Hepatocyte (in vitro differentiated cells): Measurements from ENCODE around the gene CCDC179. TPM values are rescaled to one million over a fixed set of nuclear protein-coding genes. Genes with fewer than 3 reads are reported as not detected.

Source experiments
- DNase-seq: peaks from one replicate; pipeline ENCODE4 v3.0.0-alpha.2; 2016; ENCODE audit warnings: low spot score
- H2AFZ ChIP-seq: fragments of 200-600 bp; sonication (generic); 2 replicates; pipeline ENCODE4 v1.6.0; 2016; ENCODE audit warnings: antibody characterized with exemption, mild to moderate bottlenecking
- H3K27ac ChIP-seq: fragments of 200-600 bp; sonication (generic); 2 replicates; pipeline ENCODE4 v1.5.1; 2016; ENCODE audit warnings: mild to moderate bottlenecking
- H3K27me3 ChIP-seq: fragments of 200-600 bp; sonication (generic); 2 replicates; pipeline ENCODE4 v1.6.1; 2016
- H3K36me3 ChIP-seq: fragments of 200-600 bp; sonication (generic); replicated peaks from 2 replicates; pipeline ENCODE4 v1.5.1; 2016; ENCODE audit warnings: low read depth; ENCODE audit not compliant: insufficient read depth
- H3K4me1 ChIP-seq: fragments of 200-600 bp; sonication (generic); 2 replicates; pipeline ENCODE4 v1.5.1; 2016; ENCODE audit warnings: mild to moderate bottlenecking, moderate library complexity; ENCODE audit not compliant: insufficient read depth
- H3K4me2 ChIP-seq: fragments of 200-600 bp; sonication (generic); 2 replicates; pipeline ENCODE4 v1.6.0; 2016
- H3K4me3 ChIP-seq: fragments of 200-600 bp; sonication (generic); 2 replicates; pipeline ENCODE4 v1.5.1; 2016; ENCODE audit warnings: mild to moderate bottlenecking
- H3K79me2 ChIP-seq: fragments of 200-600 bp; sonication (generic); 2 replicates; pipeline ENCODE4 v1.6.0; 2017; ENCODE audit warnings: mild to moderate bottlenecking
- H3K9me2 ChIP-seq: fragments of 200-600 bp; sonication (generic); replicated peaks from 2 replicates; pipeline ENCODE4 v1.6.0; 2017; ENCODE audit warnings: mild to moderate bottlenecking; ENCODE audit not compliant: insufficient read depth
- H3K9me3 ChIP-seq: fragments of 200-600 bp; sonication (generic); 2 replicates; pipeline ENCODE4 v1.5.1; 2016; ENCODE audit warnings: low read depth, mild to moderate bottlenecking
- H4K20me1 ChIP-seq: fragments of 200-600 bp; sonication (generic); 2 replicates; pipeline ENCODE4 v1.6.0; 2016; ENCODE audit warnings: mild to moderate bottlenecking; ENCODE audit not compliant: insufficient read depth, poor library complexity, severe bottlenecking
- CTCF ChIP-seq: fragments of 200-600 bp; sonication (generic); IDR thresholded peaks from 2 replicates; pipeline ENCODE4 v1.5.1; 2016; ENCODE audit warnings: antibody characterized with exemption, mild to moderate bottlenecking; ENCODE audit not compliant: poor library complexity
- EZH2 ChIP-seq: fragments of 200-600 bp; sonication (generic); IDR thresholded peaks from 2 replicates; pipeline ENCODE4 v1.6.1; 2016; ENCODE audit warnings: antibody characterized with exemption, mild to moderate bottlenecking, borderline replicate concordance
- EZH2phosphoT487 ChIP-seq: fragments of 200-600 bp; sonication (generic); IDR thresholded peaks from one replicate; pipeline ENCODE4 v1.6.1; 2018; ENCODE audit warnings: antibody characterized with exemption, mild to moderate bottlenecking, low read depth, moderate library complexity; ENCODE audit not compliant: unreplicated experiment, severe bottlenecking
- WGBS: methylation state at CpG from one replicate; pipeline ENCODE4 v1.1.6; 2016; ENCODE audit warnings: low lambda C conversion rate; ENCODE audit errors: missing lambda C conversion rate; 5-methylcytosine and 5-hydroxymethylcytosine counted together
- polyA plus RNA-seq: library from polyadenylated mRNA; unstranded; fragments of >200 nt; fragmentation: Nextera tagmentation; extraction: Ambion mirVana; gene quantifications from 2 replicates; pipeline ENCODE4 v1.2.1, GENCODE V29; 2016
- total RNA-seq: library from RNA; depleted of rRNA; stranded (reverse); fragments of >200 nt; gene quantifications from 2 replicates; pipeline ENCODE4 v1.2.3, GENCODE V29; 2014

Gene CCDC179
- total and polyA plus RNA-seq, 2 experiments from 2014 or later = not detected

- Histone ChIP-seq H3K9me3 (no peaks in the 10 kb centered on the region), H3K4me1 (no peaks in the 10 kb centered on the region), H3K27ac (no peak overlapping the region), H4K20me1 (no peaks in the 10 kb centered on the region), H3K4me3 (no peak overlapping the region), H3K4me2 (no peak overlapping the region), H3K27me3 (no peaks in the 10 kb centered on the region), H3K9me2 (no peaks in the 10 kb centered on the region), H2AFZ (no peak overlapping the region), H3K36me3 (no peaks in the 10 kb centered on the region), H3K79me2 (no peaks in the 10 kb centered on the region)
- WGBS = 93% methylated on average over 3 of the region's 3 CpGs
- no peak for DNase-seq
- TF ChIP-seq EZH2phosphoT487 (no peak), CTCF (no peak), EZH2 (no peak)
Observed at GRCh38 chr11:22809893-22810292, 50.4 kb downstream of the CCDC179 start.

- Histone ChIP-seq H3K4me1 (no peaks in the 10 kb centered on the region), H3K9me3 (no peaks in the 10 kb centered on the region), H3K27me3 (no peaks in the 10 kb centered on the region), H3K9me2 (no peaks in the 10 kb centered on the region), H3K4me3 (no peak overlapping the region), H4K20me1 (no peaks in the 10 kb centered on the region), H3K4me2 (no peak overlapping the region), H3K79me2 (no peaks in the 10 kb centered on the region), H3K27ac (no peak overlapping the region), H3K36me3 (no peaks in the 10 kb centered on the region), H2AFZ (no peak overlapping the region)
- TF ChIP-seq EZH2 (no peak), EZH2phosphoT487 (no peak), CTCF (no peak)
- no peak for DNase-seq
- WGBS = 94% methylated on average over 3 of the region's 3 CpGs
Observed at GRCh38 chr11:22808571-22809197, 51.6 kb downstream of the CCDC179 start.

- no peaks in the 10 kb centered on the region for H3K36me3 ChIP-seq
- TF ChIP-seq CTCF = no peak
- no peak for TF ChIP-seq EZH2
- no peak for TF ChIP-seq EZH2phosphoT487
- H3K4me3 ChIP-seq = no peak overlapping the region
- H3K27me3 ChIP-seq = no peaks in the 10 kb centered on the region
- 81% methylated on average over 2 of the region's 2 CpGs for WGBS
- H2AFZ ChIP-seq = no peak overlapping the region
- H3K9me3 ChIP-seq = no peaks in the 10 kb centered on the region
- no peak for DNase-seq
- no peaks in the 10 kb centered on the region for H4K20me1 ChIP-seq
- H3K9me2 ChIP-seq = no peaks in the 10 kb centered on the region
- H3K27ac ChIP-seq = no peak overlapping the region
- no peak overlapping the region for H3K4me2 ChIP-seq
- no peaks in the 10 kb centered on the region for H3K79me2 ChIP-seq
- H3K4me1 ChIP-seq = no peaks in the 10 kb centered on the region
Observed at GRCh38 chr11:22807855-22808570, 52.3 kb downstream of the CCDC179 start.
